Liver (tissue), 3 donors: ENCODE results near the gene GNA14.
A peak's percentile ranks its signal among the peaks of the same experiment; 100 is the strongest.

Experiments
- CTCF ChIP-seq: fragments of 150-350 bp; IDR thresholded peaks from 2 replicates; pipeline ENCODE4 v1.5.1; 2017; ENCODE audit warnings: improper control_type of control experiment, low read depth, low read length; ENCODE audit not compliant: missing input control
- GABPA ChIP-seq, 2 donors: IDR thresholded peaks in 1 of 2; conservative IDR thresholded peaks in 1 of 2; 2 replicates each; pipeline ENCODE4 v1.6.1; 2016; ENCODE audit warnings: antibody characterized with exemption in 2 of 2, mild to moderate bottlenecking in 1 of 2, moderate library complexity in 1 of 2
- JUND ChIP-seq, 2 donors: IDR thresholded peaks; 2 replicates each; pipeline ENCODE4 v1.6.1; 2016; ENCODE audit warnings: antibody characterized with exemption in 2 of 2
- MAX ChIP-seq: IDR thresholded peaks from 2 replicates; pipeline ENCODE4 v1.6.1; 2016; ENCODE audit warnings: antibody characterized with exemption
- REST ChIP-seq: IDR thresholded peaks from 2 replicates; pipeline ENCODE4 v1.6.1; 2016; ENCODE audit warnings: antibody characterized with exemption, mild to moderate bottlenecking
- ZBTB33 ChIP-seq: IDR thresholded peaks from 2 replicates; pipeline ENCODE4 v1.6.1; 2016; ENCODE audit warnings: antibody characterized with exemption
- donor health status: healthy.
- donor health status: healthy.

GRCh38 chr9:77649109-77649812, 1.1 kb upstream of the GNA14 start:
- TF ChIP-seq CTCF (peak; percentile 28), GABPA (IDR thresholded peaks at IDR 0.05 in 1 of 2, conservative IDR thresholded peaks at IDR 0.05 in 1 of 2) (no peak), REST (no peak), MAX (no peak), ZBTB33 (no peak), JUND (IDR thresholded peaks at IDR 0.05) (no peak)
